ENCODE measurements around the gene SERTAD2. TPM values are rescaled to one million over a fixed set of nuclear protein-coding genes. Genes with fewer than 3 reads are reported as not detected.

SERTAD2 gene
- total and polyA plus RNA-seq, 2 donors (not counting 3 experiments of a cell fraction or from before 2014, with no cell fraction given), result 5.5 to 11.2 TPM

- intact Hi-C loops (cut with micrococcal nuclease), result no loop called here
Observed at GRCh38 chr2:64657411-64657810, 3.7 kb upstream of the SERTAD2 start.

DNA sequence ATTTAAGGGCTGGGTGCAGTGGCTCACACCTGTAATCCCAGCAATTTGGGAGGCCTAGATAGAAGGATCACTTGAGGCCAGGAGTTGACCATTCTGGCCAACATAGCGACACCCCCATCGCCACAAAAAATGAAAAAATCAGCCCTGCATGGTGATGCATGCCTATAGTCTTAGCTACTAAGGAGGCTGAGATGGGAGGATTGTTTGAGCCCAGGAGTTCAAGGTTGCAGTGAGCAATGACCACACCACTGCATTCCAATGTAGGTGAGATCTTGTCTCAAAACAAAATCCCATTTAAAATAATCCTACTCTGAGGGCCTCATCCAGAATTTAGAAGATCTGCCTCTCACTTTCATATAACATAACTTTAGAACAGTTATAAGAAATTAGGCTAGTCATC lies 2.7 kb upstream of the SERTAD2 start:
- FAIRE-seq (no peak), DNase-seq (ENCODE audit: low read depth, low spot score) (no peak)
- Histone ChIP-seq H3K4me3 (replicated peaks in 1 of 3; ENCODE audit: insufficient read depth in 1 of 3, low read depth in 1 of 3, low read length in 3 of 3) (no peak overlapping the region), H3K4me2 (ENCODE audit: insufficient read depth, low read length) (no peak overlapping the region), H3K79me2 (ENCODE audit: control insufficient read depth, insufficient read depth, low read length) (peaks cover 17% of the 10 kb centered on the region), H3K27ac (ENCODE audit: insufficient read depth, low read depth, low read length) (no peak overlapping the region), H3K9ac (replicated peaks; ENCODE audit: extremely low read depth, insufficient read depth, low read length) (no peak overlapping the region), H3K9me3 (replicated peaks; ENCODE audit: control insufficient read depth, insufficient read depth, low read length) (no peaks in the 10 kb centered on the region), H2AFZ (ENCODE audit: low read depth, low read length) (no peak overlapping the region), H3K9me1 (replicated peaks; ENCODE audit: control insufficient read depth, extremely low read depth, insufficient read depth, low read length) (no peaks in the 10 kb centered on the region), H4K20me1 (replicated peaks; ENCODE audit: control insufficient read depth, extremely low read depth, insufficient read depth, low read length) (no peaks in the 10 kb centered on the region), H3K36me3 (ENCODE audit: control insufficient read depth in 2 of 2, extremely low read depth in 1 of 2, insufficient read depth in 2 of 2, low read length in 2 of 2) (no peaks in the 10 kb centered on the region), H3K27me3 (ENCODE audit: control insufficient read depth in 2 of 2, insufficient read depth in 2 of 2, low read length in 2 of 2) (no peaks in the 10 kb centered on the region), H3K4me1 (ENCODE audit: control insufficient read depth, extremely low read depth, insufficient read depth, low read length) (peaks cover 21% of the 10 kb centered on the region)
- dilution Hi-C loops (cut with MboI; ENCODE audit: extremely low pct_ligation_motif_present, low sequenced_read_pairs) (no loop called here), intact Hi-C loops (cut with micrococcal nuclease) (no loop called here)
- CTCF ChIA-PET, result interaction anchor here (0.8 to 6.4 kb wide), 10 partner anchors 8 to 136 kb away, joined by 3 to 86 read pairs (median 7); no protein-coding TSS in a partner anchor
- TF ChIP-seq MYC (IDR thresholded peaks at IDR 0.05; ENCODE audit: low read depth, low read length), result no peak
- TF ChIP-seq POLR2AphosphoS5 (IDR thresholded peaks at IDR 0.05; ENCODE audit: insufficient read depth, low read depth, low read length), result no peak
- no peak for TF ChIP-seq POLR2A (IDR thresholded peaks at IDR 0.05; ENCODE audit: low read depth, low read length)
- no peak for TF ChIP-seq FOS (IDR thresholded peaks at IDR 0.05; ENCODE audit: borderline replicate concordance, insufficient read depth, low read length)
- TF ChIP-seq EZH2 (IDR thresholded peaks at IDR 0.05; ENCODE audit: borderline replicate concordance, low read depth, low read length, severe bottlenecking), result no peak
- no TSS peak for BruUV-seq (replicated peaks)
- POLR2A ChIA-PET, result interaction anchor here (1.6 to 5.5 kb wide), 2 partner anchors 39 to 94 kb away, joined by 3 to 62 read pairs; no protein-coding TSS in a partner anchor

More at GRCh38 chr2:64657411-64657810, 3.7 kb upstream of the SERTAD2 start:
- Histone ChIP-seq H3K36me3 (ENCODE audit: control insufficient read depth in 2 of 2, extremely low read depth in 1 of 2, insufficient read depth in 2 of 2, low read length in 2 of 2) (no peaks in the 10 kb centered on the region), H3K79me2 (ENCODE audit: control insufficient read depth, insufficient read depth, low read length) (peaks cover 7% of the 10 kb centered on the region), H4K20me1 (replicated peaks; ENCODE audit: control insufficient read depth, extremely low read depth, insufficient read depth, low read length) (no peaks in the 10 kb centered on the region), H3K27me3 (ENCODE audit: control insufficient read depth in 2 of 2, insufficient read depth in 2 of 2, low read length in 2 of 2) (no peaks in the 10 kb centered on the region), H3K27ac (ENCODE audit: insufficient read depth, low read depth, low read length) (no peak overlapping the region), H3K4me2 (ENCODE audit: insufficient read depth, low read length) (no peak overlapping the region), H3K9me1 (replicated peaks; ENCODE audit: control insufficient read depth, extremely low read depth, insufficient read depth, low read length) (no peaks in the 10 kb centered on the region), H3K4me3 (replicated peaks in 1 of 3; ENCODE audit: insufficient read depth in 1 of 3, low read depth in 1 of 3, low read length in 3 of 3) (no peak overlapping the region), H3K9ac (replicated peaks; ENCODE audit: extremely low read depth, insufficient read depth, low read length) (no peak overlapping the region), H3K4me1 (ENCODE audit: control insufficient read depth, extremely low read depth, insufficient read depth, low read length) (peaks cover 12% of the 10 kb centered on the region), H3K9me3 (replicated peaks; ENCODE audit: control insufficient read depth, insufficient read depth, low read length) (no peaks in the 10 kb centered on the region), H2AFZ (ENCODE audit: low read depth, low read length) (no peak overlapping the region)
- no TSS peak for BruUV-seq (replicated peaks)
- no peak for FAIRE-seq
- TF ChIP-seq POLR2A (IDR thresholded peaks at IDR 0.05; ENCODE audit: low read depth, low read length) (no peak), JUN (IDR thresholded peaks at IDR 0.05; ENCODE audit: borderline replicate concordance, insufficient read depth, insufficient read length, low read depth) (no peak)
- CTCF ChIA-PET, result interaction anchor here (0.9 to 6.4 kb wide), 5 partner anchors 9 to 92 kb away, joined by 3 to 86 read pairs (median 4); no protein-coding TSS in a partner anchor
- no peak for DNase-seq (ENCODE audit: low read depth, low spot score)
- dilution Hi-C loops (cut with MboI; ENCODE audit: extremely low pct_ligation_motif_present, low sequenced_read_pairs), result no loop called here
- POLR2A ChIA-PET, result interaction anchor here (1.3 kb wide), 1 partner anchor 94 kb away, joined by 4 read pairs; no protein-coding TSS in a partner anchor

Measured in endothelial cell of umbilical vein (primary cell).